Neural cell (in vitro differentiated cells): ENCODE data around the gene SOX5. TPM values are rescaled to one million over a fixed set of nuclear protein-coding genes. Genes with fewer than 3 reads are reported as not detected.

Source experiments
- H2AFZ ChIP-seq: fragments of 200-600, 300-800 bp; sonication (generic), shearing (Covaris generic); 2 replicates; pipeline ENCODE4 v1.6.0; 2014; ENCODE audit warnings: low read depth, mild to moderate bottlenecking, antibody characterized with exemption, low read length, moderate library complexity
- H3F3A ChIP-seq: fragments of 200-600 bp; shearing (Covaris generic); 2 replicates; pipeline ENCODE4 v1.6.1; 2016; ENCODE audit warnings: mild to moderate bottlenecking, moderate library complexity, mixed read lengths, antibody characterized with exemption, low read length; ENCODE audit not compliant: insufficient read depth, poor library complexity, severe bottlenecking
- H3K27ac ChIP-seq: fragments of 200-600, 300-800 bp; sonication (generic), shearing (Covaris generic); 2 replicates; pipeline ENCODE4 v1.5.1; 2014; ENCODE audit warnings: mild to moderate bottlenecking, low read length, moderate library complexity
- H3K27me3 ChIP-seq: fragments of 300-800, 200-600 bp; sonication (generic), shearing (Covaris generic); 2 replicates; pipeline ENCODE4 v1.6.0; 2014; ENCODE audit warnings: mild to moderate bottlenecking, low read depth, low read length, moderate library complexity; ENCODE audit not compliant: insufficient read depth
- H3K36me3 ChIP-seq: fragments of 300-800, 200-600 bp; sonication (generic), shearing (Covaris generic); 2 replicates; pipeline ENCODE4 v1.5.1; 2014; ENCODE audit warnings: mild to moderate bottlenecking, antibody characterized with exemption, low read length, moderate library complexity; ENCODE audit not compliant: insufficient read depth
- H3K4me2 ChIP-seq: fragments of 300-800, 200-600 bp; sonication (generic), shearing (Covaris generic); 2 replicates; pipeline ENCODE4 v1.6.0; 2014; ENCODE audit warnings: mild to moderate bottlenecking, low read length
- H3K4me3 ChIP-seq: fragments of 300-800, 200-600 bp; sonication (generic), shearing (Covaris generic); 2 replicates; pipeline ENCODE4 v1.5.1; 2014; ENCODE audit warnings: mild to moderate bottlenecking, low read length, moderate library complexity
- H3K79me2 ChIP-seq: fragments of 200-600 bp; shearing (Covaris generic); replicated peaks from 2 replicates; pipeline ENCODE4 v1.6.0; 2014; ENCODE audit warnings: mild to moderate bottlenecking, low read length, moderate library complexity; ENCODE audit not compliant: insufficient read depth
- H3K9ac ChIP-seq: fragments of 300-800, 200-600 bp; sonication (generic), shearing (Covaris generic); 2 replicates; pipeline ENCODE4 v1.6.1; 2016; ENCODE audit warnings: mild to moderate bottlenecking, low read length, mixed read lengths
- H3K9me2 ChIP-seq: fragments of 200-600 bp; shearing (Covaris generic); 2 replicates; pipeline ENCODE4 v1.6.1; 2016; ENCODE audit warnings: mild to moderate bottlenecking, low read length, mixed read lengths; ENCODE audit not compliant: insufficient read depth
- H3K9me3 ChIP-seq: fragments of 200-600, 300-800 bp; sonication (generic), shearing (Covaris generic); 2 replicates; pipeline ENCODE4 v1.6.1; 2016; ENCODE audit warnings: mild to moderate bottlenecking, mixed run types, low read length, moderate library complexity, mixed read lengths
- H4K20me1 ChIP-seq: fragments of 200-600 bp; shearing (Covaris generic); 2 replicates; pipeline ENCODE4 v1.6.1; 2016; ENCODE audit warnings: mild to moderate bottlenecking, mixed run types; ENCODE audit not compliant: insufficient read depth
- EP300 ChIP-seq: fragments of 450-650 bp; conservative IDR thresholded peaks from 2 replicates; pipeline ENCODE4 v1.6.1; 2014; ENCODE audit warnings: antibody characterized with exemption, mild to moderate bottlenecking, moderate library complexity; ENCODE audit not compliant: poor library complexity, severe bottlenecking
- EZH2 ChIP-seq: fragments of 200-600, 300-800 bp; shearing (Covaris generic), sonication (generic); IDR thresholded peaks from 2 replicates; pipeline ENCODE4 v1.6.1; 2014; ENCODE audit warnings: antibody characterized with exemption, low read length, borderline replicate concordance, mild to moderate bottlenecking; ENCODE audit not compliant: insufficient read depth, poor library complexity, severe bottlenecking
- MXI1 ChIP-seq: fragments of 450-650 bp; conservative IDR thresholded peaks from 2 replicates; pipeline ENCODE4 v1.6.1; 2014; ENCODE audit warnings: antibody characterized with exemption, mild to moderate bottlenecking; ENCODE audit not compliant: poor library complexity, severe bottlenecking
- POLR2AphosphoS5 ChIP-seq: IDR thresholded peaks from 2 replicates; pipeline ENCODE4 v1.6.1; 2012
- RAD21 ChIP-seq: fragments of 450-650 bp; conservative IDR thresholded peaks from 2 replicates; pipeline ENCODE4 v1.6.1; 2014; ENCODE audit warnings: antibody characterized with exemption, mild to moderate bottlenecking, moderate library complexity
- SMC3 ChIP-seq: fragments of 450-650 bp; conservative IDR thresholded peaks from 2 replicates; pipeline ENCODE4 v1.6.1; 2014; ENCODE audit warnings: antibody characterized with exemption, mild to moderate bottlenecking, moderate library complexity; ENCODE audit not compliant: poor library complexity
- TAF1 ChIP-seq: IDR thresholded peaks from 2 replicates; pipeline ENCODE4 v1.6.1; 2012; ENCODE audit warnings: low read depth
- polyA plus RNA-seq: library from polyadenylated mRNA; depleted of rRNA; stranded (reverse); fragments of >200 nt; gene quantifications from 2 replicates; pipeline ENCODE4 v1.2.3, GENCODE V29; 2014
- TF ChIP-seq, protein P1 (sequence below): fragments of 450-650 bp; IDR thresholded peaks from 2 replicates; pipeline ENCODE4 v1.5.1; 2014; ENCODE audit warnings: antibody characterized with exemption, mild to moderate bottlenecking, moderate library complexity; ENCODE audit not compliant: poor library complexity, severe bottlenecking
- TF ChIP-seq, protein P2 (sequence below): IDR thresholded peaks from 2 replicates; pipeline ENCODE4 v1.6.1; 2012; ENCODE audit warnings: borderline replicate concordance

The SOX5 gene
- polyA plus RNA-seq, 1 donor from 2014 or later, result 1.8 TPM

DNA sequence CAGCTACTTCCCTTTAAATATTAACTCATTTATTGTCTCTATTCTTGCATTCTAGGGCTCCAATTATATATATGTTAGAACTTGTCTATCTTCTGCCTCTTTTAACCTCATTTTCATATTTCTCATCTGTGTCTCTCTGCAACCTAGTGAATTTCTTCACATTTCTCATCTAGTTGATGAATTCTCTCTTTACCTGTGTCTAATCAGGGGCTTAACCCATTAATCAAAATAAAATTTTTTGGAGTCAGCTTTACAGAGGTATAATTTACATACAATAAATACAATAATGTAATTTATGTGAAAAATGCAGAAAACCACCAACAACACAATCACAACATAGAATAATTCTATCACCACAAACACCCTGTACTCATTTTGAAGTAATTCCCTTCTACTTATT is 255.2 kb downstream of the SOX5 start:
- no peak overlapping the region for H3K9ac ChIP-seq
- H3K4me3 ChIP-seq, result no peak overlapping the region
- no peak overlapping the region for H3K4me2 ChIP-seq
- no peak overlapping the region for H2AFZ ChIP-seq
- H3F3A ChIP-seq, result no peaks in the 10 kb centered on the region
- no peaks in the 10 kb centered on the region for H3K36me3 ChIP-seq
- TF ChIP-seq, protein P1, sequence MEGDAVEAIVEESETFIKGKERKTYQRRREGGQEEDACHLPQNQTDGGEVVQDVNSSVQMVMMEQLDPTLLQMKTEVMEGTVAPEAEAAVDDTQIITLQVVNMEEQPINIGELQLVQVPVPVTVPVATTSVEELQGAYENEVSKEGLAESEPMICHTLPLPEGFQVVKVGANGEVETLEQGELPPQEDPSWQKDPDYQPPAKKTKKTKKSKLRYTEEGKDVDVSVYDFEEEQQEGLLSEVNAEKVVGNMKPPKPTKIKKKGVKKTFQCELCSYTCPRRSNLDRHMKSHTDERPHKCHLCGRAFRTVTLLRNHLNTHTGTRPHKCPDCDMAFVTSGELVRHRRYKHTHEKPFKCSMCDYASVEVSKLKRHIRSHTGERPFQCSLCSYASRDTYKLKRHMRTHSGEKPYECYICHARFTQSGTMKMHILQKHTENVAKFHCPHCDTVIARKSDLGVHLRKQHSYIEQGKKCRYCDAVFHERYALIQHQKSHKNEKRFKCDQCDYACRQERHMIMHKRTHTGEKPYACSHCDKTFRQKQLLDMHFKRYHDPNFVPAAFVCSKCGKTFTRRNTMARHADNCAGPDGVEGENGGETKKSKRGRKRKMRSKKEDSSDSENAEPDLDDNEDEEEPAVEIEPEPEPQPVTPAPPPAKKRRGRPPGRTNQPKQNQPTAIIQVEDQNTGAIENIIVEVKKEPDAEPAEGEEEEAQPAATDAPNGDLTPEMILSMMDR, result no peak
- TF ChIP-seq SMC3, result no peak
- TF ChIP-seq EP300, result no peak
- no peak for TF ChIP-seq POLR2AphosphoS5
- TF ChIP-seq EZH2, result no peak
- TF ChIP-seq, protein P2, sequence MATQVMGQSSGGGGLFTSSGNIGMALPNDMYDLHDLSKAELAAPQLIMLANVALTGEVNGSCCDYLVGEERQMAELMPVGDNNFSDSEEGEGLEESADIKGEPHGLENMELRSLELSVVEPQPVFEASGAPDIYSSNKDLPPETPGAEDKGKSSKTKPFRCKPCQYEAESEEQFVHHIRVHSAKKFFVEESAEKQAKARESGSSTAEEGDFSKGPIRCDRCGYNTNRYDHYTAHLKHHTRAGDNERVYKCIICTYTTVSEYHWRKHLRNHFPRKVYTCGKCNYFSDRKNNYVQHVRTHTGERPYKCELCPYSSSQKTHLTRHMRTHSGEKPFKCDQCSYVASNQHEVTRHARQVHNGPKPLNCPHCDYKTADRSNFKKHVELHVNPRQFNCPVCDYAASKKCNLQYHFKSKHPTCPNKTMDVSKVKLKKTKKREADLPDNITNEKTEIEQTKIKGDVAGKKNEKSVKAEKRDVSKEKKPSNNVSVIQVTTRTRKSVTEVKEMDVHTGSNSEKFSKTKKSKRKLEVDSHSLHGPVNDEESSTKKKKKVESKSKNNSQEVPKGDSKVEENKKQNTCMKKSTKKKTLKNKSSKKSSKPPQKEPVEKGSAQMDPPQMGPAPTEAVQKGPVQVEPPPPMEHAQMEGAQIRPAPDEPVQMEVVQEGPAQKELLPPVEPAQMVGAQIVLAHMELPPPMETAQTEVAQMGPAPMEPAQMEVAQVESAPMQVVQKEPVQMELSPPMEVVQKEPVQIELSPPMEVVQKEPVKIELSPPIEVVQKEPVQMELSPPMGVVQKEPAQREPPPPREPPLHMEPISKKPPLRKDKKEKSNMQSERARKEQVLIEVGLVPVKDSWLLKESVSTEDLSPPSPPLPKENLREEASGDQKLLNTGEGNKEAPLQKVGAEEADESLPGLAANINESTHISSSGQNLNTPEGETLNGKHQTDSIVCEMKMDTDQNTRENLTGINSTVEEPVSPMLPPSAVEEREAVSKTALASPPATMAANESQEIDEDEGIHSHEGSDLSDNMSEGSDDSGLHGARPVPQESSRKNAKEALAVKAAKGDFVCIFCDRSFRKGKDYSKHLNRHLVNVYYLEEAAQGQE, result no peak
- no peak for TF ChIP-seq MXI1
- no peak for TF ChIP-seq RAD21
- TF ChIP-seq TAF1, result no peak
- no peaks in the 10 kb centered on the region for H3K27me3 ChIP-seq
- no peaks in the 10 kb centered on the region for H3K9me3 ChIP-seq
- H3K27ac ChIP-seq, result no peak overlapping the region
- no peaks in the 10 kb centered on the region for H3K9me2 ChIP-seq
- no peaks in the 10 kb centered on the region for H4K20me1 ChIP-seq
- no peaks in the 10 kb centered on the region for H3K79me2 ChIP-seq

DNA sequence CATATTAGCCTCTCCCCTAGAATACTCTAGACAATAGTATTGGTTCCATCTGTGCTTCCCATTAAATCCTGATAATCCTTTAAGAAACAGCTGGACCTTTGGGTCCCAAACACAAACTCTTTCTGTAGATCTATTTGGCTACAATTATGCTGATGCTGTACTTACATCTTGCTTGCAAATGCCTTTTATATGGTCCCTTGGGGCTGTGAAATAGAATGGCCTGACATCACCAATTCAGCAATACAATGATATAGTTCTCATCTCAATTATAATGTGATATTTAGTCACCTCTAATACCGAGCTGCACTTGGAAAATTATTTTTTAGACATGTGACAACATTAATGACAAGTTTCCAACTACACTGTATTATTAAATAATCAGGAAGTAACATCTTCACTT is 261.5 kb downstream of the SOX5 start:
- Histone ChIP-seq H2AFZ (no peak overlapping the region), H3K79me2 (no peaks in the 10 kb centered on the region), H3K27me3 (no peaks in the 10 kb centered on the region), H3F3A (no peaks in the 10 kb centered on the region), H4K20me1 (no peaks in the 10 kb centered on the region), H3K4me2 (no peak overlapping the region), H3K9ac (no peak overlapping the region), H3K36me3 (no peaks in the 10 kb centered on the region), H3K9me3 (no peaks in the 10 kb centered on the region), H3K9me2 (no peaks in the 10 kb centered on the region), H3K4me3 (no peak overlapping the region), H3K27ac (no peak overlapping the region)
- TF ChIP-seq POLR2AphosphoS5, result no peak
- TF ChIP-seq SMC3, result no peak
- TF ChIP-seq EZH2, result no peak
- TF ChIP-seq RAD21, result no peak
- TF ChIP-seq, protein P2, result no peak
- no peak for TF ChIP-seq EP300
- TF ChIP-seq, protein P1, result no peak
